ENCODE data around the gene RWDD1.
A peak's percentile ranks its signal among the peaks of the same experiment; 100 is the strongest.

Gene RWDD1

DNA sequence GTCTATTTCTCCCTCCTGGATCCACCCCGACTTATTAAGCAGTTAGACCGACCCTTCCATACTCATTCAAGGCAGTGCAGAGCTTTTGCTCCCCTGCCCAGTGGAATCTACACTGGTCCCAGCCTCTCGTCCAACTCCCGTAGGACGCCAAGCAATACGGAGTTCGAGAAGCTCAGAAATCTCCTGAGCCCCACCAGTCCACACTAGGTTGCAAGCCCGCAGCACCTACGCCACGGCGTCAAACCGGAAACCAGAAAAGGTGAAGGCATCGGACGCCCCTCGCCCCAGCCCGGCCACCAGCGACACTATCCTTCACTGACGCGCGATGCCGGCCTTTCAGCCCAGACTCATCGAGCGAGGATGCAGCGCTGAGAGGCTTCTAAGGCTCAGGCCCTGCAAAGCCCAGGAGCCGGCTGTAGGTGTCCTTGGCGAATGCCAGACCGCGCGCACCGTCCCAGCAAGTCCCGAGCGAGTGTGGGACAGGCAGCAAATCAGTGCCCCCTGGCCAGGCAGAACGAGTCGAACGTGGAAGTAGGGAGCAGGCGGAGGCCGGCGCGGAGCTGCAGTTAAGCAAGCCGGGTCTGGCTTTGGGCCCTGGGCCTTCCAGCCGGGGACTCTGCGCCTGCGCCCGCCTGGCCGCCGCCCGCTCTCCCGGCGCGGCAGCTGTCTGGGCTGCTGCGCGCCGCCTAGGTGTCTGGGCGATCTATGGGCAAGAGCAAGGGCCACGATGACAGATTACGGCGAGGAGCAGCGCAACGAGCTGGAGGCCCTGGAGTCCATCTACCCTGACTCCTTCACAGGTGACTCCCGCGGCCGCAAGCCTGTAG lies at the start of gene RWDD1:
Gene RWDD1 (plus strand): TSS at position 649 of the 827 bp plus-strand sequence. CDS start 79 bp downstream, at position 728.
- peak; percentile 99 for DNase-seq

DNA sequence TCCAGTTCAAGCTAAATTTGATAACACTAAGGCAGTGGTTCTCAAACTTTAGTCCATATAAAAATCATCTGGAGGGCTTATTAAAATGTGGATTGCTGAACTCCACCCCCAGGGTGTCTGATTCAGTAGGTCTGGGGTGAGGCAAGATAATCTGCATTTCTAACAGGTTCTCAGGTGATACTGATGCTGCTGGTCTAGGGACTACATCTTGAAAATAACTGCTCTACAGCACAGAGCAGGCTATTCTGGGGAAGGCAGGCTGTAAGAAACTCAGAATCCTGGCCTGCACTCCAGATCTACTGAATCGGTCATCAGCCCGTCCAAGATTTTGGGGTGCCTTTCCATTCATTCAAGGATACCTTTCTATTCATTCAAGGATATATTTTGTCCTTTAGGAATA lies 48.4 kb upstream of the RWDD1 start:
- DNase-seq, result no peak

DNA sequence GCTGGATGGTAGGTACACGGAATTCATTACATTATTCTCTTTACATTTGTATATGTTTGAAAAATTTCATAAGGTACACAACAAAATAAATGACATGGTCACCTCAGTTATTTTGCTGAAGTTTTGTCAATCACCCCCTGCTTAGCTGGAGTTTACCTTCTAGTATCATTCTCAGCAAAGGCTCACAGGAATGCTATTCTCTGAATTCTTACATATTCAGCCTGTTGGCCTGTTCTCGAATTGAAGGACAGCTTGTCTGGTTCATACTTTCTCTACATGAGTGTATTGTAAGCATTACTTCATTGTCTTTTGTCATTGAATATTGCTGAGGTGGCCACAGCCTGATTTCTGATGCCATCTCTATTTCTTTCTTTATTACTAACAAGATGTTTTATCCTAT lies 47.1 kb upstream of the RWDD1 start:
- no peak for DNase-seq

GRCh38 chr6:116528133-116528532 lies 43.2 kb upstream of the RWDD1 start:
- no peak for DNase-seq

GRCh38 chr6:116528780-116529179 lies 42.5 kb upstream of the RWDD1 start:
- DNase-seq, result no peak

- no peak for DNase-seq
These were observed 41.6 kb upstream of the RWDD1 start for GRCh38 chr6:116529466-116530290.

DNA sequence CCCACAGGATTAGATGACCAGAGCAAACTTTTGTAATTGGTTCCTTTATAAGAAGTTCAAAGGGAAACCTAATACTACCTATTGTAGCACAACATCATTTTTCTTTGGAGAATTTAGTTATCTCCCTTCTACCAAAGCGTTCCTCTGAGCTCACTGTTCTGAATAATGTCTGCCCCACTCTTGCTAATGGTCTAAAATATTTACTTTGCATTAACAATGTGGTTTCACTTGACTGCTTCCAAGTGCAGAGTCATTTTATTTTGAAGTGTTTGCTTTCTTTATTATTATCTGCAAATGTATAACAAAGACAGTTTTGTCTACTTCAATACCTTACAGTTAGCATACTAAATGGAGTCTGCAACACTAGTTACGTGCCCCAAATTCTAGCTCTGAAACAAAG lies 40.9 kb upstream of the RWDD1 start:
- DNase-seq, result no peak

DNA sequence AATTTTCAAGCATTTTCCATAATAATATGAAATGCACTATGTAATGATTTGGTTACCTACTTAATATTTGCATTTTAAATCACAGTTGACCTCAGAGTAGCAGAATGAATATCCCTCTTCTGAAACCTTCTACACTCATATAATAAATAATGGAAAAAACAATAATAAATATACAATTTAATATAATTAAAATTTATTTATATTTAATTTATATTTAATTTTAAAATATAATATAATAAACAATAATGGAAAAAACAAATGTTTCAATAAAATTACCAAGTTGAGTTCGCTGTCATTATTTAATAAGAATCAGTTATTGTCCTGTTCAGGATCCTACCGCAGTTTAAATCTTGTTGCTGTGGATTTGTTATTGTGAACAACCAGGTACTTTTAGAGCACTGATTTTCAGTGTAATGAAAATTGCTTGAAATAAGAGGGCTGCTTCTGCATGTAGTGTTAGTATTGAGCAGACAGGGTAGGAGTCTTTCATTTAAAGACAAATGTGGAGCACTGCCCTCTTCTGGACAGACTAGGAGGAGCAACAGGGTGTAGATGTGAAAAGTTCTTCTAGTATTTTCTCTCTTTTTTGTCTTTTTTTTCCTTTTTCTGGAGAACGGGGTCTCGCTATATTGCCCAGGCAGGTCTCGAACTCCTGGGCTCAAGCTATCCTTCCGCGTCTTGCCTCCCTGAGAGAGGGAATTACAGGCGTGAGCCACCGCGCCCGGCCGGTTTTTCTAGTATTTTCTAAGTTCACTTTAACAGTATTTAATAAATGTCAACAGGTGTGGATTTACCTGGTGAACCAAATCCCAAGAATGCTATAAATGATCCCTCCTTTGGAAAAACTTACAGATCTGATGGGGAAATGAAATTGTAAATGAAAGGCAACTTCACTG lies 39.4 kb upstream of the RWDD1 start:
- DNase-seq, result peak; percentile 69

GRCh38 chr6:116533233-116533957 lies 37.9 kb upstream of the RWDD1 start:
- DNase-seq, result no peak

DNA sequence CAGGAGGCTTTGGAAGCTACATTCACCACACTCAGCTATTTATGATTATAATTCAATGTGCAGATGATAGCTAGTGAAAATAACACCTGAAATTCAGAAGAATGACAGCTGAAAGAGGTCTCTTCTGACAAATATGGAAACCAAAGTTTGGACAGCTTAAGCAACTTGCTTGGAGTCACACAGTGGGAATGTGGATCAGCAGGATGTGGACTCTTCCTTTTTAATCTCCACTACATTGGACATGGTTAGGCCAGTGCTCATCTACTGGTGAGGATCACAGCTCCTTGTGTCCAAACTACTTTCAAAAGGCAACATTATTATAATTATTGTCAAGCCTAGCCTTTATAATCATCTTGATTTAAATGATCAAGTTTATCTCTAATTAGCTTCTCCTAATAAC lies 36.2 kb upstream of the RWDD1 start:
- no peak for DNase-seq

GRCh38 chr6:116536216-116536621 lies 35.1 kb upstream of the RWDD1 start:
- peak; percentile 68 for DNase-seq

- DNase-seq, result no peak
These were observed 28.9 kb upstream of the RWDD1 start for GRCh38 chr6:116542426-116542825.

DNA sequence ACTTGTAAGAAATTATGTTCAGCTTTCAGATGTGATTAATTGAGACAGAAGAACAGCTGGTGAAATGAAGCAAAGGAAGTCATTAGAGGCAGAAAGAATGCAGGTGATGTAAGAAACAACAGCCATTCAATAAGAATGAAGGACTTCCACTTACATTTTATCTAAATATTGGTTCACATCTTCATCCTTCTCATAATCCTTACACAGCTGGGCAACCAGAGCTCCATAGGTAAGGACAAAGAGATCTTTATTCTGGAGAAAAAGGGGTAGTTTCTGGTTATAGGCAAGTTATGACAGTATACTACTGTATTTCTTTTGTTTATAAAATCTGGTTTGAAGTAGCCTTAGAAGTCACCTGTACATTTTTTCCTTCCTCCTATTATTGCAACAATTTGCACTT lies 28.2 kb upstream of the RWDD1 start:
- DNase-seq, result no peak

DNA sequence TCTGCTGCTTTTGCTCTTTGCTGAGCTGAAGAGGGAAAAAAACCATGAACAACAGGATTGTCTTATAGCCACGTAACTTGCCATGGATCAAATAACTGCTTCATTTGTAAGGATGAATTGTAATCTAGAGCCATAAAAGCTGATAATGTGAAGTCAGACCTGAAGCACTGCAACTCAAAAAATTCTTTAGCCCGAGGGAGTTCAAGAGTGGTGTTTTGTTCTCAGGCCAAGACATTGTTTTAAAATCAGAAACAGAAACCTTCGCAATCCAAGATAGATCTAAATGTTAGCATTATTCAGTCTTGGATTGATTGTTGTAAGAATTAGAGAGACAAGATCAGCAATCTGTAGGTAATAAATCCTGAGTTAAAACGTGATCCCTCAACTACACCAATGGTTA lies 25.7 kb upstream of the RWDD1 start, which contains the start of gene TRAPPC3L:
Gene TRAPPC3L (minus strand): TSS at position 34 of the 400 bp plus-strand sequence. CDS start 170 bp downstream, outside the sequence.
- no peak for DNase-seq

DNA sequence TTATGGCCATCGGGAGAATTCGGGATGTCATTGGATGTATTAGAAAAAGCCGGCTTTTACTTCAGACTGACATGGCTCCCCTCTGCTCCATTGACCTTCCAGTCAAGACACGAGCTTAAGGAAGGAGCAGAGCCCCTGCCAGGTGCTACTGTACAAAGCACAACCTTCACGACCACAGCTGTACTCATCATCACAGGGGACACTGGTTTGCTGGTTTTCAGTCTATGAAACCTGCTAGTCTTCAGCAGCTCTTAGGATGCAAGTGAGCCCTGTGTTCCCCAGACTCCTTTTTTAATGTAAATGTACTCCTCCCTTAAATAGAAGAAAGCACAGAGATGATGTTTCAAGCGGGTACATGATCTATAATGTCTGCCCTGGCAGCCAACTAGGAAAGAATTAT lies 23.9 kb upstream of the RWDD1 start:
- no peak for DNase-seq

- no peak for DNase-seq
These were observed 20.5 kb upstream of the RWDD1 start for GRCh38 chr6:116550796-116551195.

DNA sequence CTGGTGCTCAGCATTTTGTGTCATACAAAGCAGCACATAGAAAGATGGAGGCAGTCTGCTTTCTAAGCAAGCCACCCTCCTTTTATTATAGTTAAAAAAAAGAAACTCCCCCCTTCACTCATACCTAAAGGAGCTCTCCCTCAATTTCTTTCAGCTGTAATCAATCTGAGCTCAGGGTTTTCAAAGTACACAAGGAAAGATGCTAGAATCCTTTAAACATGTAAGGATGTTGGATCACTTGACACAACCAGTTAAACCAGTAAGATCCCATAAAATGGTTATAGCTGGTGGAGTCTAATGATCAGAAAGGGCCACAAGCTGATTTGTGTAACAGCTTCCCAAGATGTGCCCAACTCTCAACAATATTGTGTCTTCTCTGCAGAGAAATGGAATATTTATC lies 17.9 kb upstream of the RWDD1 start, which contains the start of gene CALHM4:
Gene CALHM4 (plus strand): TSS at position 301 of the 400 bp plus-strand sequence. CDS start 43 bp downstream, at position 344.
- DNase-seq, result no peak

GRCh38 chr6:116556065-116556464 lies 15.2 kb upstream of the RWDD1 start:
- no peak for DNase-seq

DNA sequence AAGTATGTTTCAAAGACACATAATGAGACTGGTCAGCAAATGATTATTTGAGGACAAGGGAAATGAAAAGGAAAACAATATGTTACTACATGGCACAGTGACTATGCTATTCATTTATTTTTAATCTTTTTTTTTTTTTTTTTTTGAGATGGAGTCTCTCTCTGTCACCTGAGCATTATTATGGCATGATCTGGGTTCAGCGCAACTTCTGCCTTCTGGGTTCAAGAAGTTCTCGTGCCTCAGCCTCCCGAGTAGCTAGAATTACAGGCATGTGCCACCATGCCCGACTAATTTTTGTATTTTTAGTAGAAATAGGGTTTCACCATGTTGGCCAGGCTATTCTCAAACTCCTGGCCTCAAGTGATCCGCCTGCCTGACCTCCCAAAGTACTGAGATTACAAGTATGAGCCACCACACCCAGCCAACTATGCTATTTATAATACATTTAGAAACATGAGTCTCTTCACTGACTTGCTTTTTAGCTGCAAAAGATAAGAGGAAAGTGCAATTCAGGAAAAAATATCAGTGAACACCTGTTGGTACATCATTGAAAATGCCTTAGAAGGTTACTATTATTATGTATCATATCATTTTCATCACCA lies 14.4 kb upstream of the RWDD1 start:
- DNase-seq, result no peak

DNA sequence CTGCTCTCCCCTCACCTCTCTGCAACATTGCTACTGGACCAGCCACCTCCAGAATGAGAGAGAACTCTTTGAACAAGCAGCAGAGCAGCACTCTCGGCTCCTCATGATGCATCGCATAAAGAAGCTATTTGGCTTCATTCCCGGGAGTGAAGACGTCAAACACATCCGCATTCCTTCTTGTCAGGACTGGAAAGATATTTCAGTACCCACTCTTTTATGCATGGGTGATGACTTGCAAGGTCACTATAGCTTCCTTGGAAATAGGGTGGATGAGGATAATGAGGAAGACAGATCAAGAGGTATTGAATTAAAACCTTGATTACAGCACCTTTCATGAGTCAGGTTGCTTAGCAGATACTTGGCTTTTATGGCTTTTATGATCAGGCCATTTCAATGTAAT lies 13.4 kb upstream of the RWDD1 start:
- DNase-seq, result no peak

GRCh38 chr6:116560130-116560529 lies 11.2 kb upstream of the RWDD1 start:
- no peak for DNase-seq

Data from CD4-positive, alpha-beta T cell treated with Interleukin-21 for 1 hour (primary cell).